T-helper 17 cell (primary cell): Measurements from ENCODE around the gene DNAJA4. TPM values are rescaled to one million over a fixed set of nuclear protein-coding genes. Genes with fewer than 3 reads are reported as not detected.
A peak's percentile ranks its signal among the peaks of the same experiment; 100 is the strongest.

Experiments used
- ATAC-seq: fragments of 150-1000 bp; cut with Tn5 transposase; 2 replicates; pipeline ENCODE4 v1.10.0; 2021; ENCODE audit warnings: mild to moderate bottlenecking, moderate library complexity
- DNase-seq, 3 donors: peaks; one replicate each; pipeline versions ENCODE4 v3.0.0 to v3.0.0-alpha.2; 2020 to 2021
- H3K9me3 ChIP-seq: one replicate; pipeline ENCODE4 v1.7.0; 2013; ENCODE audit warnings: low read length, mild to moderate bottlenecking; ENCODE audit not compliant: control insufficient read depth, poor library complexity, severe bottlenecking
- H3K27ac Mint-ChIP-seq: one replicate; pipeline ENCODE4 v1.8.0; 2022; ENCODE audit warnings: mild to moderate bottlenecking, moderate library complexity, mixed read lengths
- H3K27me3 Mint-ChIP-seq: one replicate; pipeline ENCODE4 v1.8.0; 2022; ENCODE audit warnings: mixed read lengths
- H3K36me3 Mint-ChIP-seq: one replicate; pipeline ENCODE4 v1.8.0; 2022; ENCODE audit warnings: low read depth, mixed read lengths
- H3K4me1 Mint-ChIP-seq: one replicate; pipeline ENCODE4 v1.8.0; 2022; ENCODE audit warnings: mild to moderate bottlenecking, mixed read lengths
- H3K4me3 Mint-ChIP-seq: one replicate; pipeline ENCODE4 v1.8.0; 2022; ENCODE audit warnings: mild to moderate bottlenecking, moderate library complexity, mixed read lengths
- total RNA-seq, 4 donors: library from RNA in 2 of 4; stranded (reverse) in 2 of 4; gene quantifications; one replicate each; pipeline ENCODE4 v1.2.3 and lab custom pipeline; 2022 to 2026

Gene DNAJA4
- total RNA-seq, 2 donors from 2014 or later: 28.0 to 30.3 TPM

GRCh38 chr15:78272776-78273175 lies 8.4 kb downstream of the DNAJA4 start:
- ATAC-seq: no peak
- no peak for DNase-seq
- Mint-ChIP-seq H3K27ac (no peak overlapping the region), H3K36me3 (no peaks in the 10 kb centered on the region), H3K27me3 (no peaks in the 10 kb centered on the region), H3K4me1 (peaks cover 12% of the 10 kb centered on the region), H3K4me3 (no peak overlapping the region)
- H3K9me3 ChIP-seq: no peaks in the 10 kb centered on the region

DNA sequence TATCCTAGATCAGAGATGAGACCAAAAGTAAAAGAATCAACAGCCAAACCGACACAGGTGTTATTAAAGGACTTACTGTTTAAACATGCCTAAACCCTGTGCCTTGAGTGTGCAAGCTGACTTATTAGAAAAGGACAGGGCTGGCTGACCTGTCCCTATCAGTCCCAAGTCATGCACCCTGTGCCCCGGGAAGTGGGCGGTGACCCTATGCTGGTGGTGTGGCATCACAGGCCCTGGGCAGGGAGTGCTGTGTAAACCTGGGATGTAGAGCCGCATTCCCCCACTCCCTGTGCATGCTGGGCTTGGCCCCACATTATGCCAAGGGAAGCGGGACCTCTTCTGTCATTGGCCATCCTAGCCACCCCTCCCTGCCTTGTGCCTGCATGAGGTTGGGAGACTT lies 10.6 kb downstream of the DNAJA4 start:
- Mint-ChIP-seq H3K36me3 (peaks cover 2% of the 10 kb centered on the region), H3K27ac (no peak overlapping the region), H3K4me3 (no peak overlapping the region), H3K4me1 (peaks cover 13% of the 10 kb centered on the region), H3K27me3 (no peaks in the 10 kb centered on the region)
- DNase-seq (no peak), ATAC-seq (no peak)
- H3K9me3 ChIP-seq: no peaks in the 10 kb centered on the region

DNA sequence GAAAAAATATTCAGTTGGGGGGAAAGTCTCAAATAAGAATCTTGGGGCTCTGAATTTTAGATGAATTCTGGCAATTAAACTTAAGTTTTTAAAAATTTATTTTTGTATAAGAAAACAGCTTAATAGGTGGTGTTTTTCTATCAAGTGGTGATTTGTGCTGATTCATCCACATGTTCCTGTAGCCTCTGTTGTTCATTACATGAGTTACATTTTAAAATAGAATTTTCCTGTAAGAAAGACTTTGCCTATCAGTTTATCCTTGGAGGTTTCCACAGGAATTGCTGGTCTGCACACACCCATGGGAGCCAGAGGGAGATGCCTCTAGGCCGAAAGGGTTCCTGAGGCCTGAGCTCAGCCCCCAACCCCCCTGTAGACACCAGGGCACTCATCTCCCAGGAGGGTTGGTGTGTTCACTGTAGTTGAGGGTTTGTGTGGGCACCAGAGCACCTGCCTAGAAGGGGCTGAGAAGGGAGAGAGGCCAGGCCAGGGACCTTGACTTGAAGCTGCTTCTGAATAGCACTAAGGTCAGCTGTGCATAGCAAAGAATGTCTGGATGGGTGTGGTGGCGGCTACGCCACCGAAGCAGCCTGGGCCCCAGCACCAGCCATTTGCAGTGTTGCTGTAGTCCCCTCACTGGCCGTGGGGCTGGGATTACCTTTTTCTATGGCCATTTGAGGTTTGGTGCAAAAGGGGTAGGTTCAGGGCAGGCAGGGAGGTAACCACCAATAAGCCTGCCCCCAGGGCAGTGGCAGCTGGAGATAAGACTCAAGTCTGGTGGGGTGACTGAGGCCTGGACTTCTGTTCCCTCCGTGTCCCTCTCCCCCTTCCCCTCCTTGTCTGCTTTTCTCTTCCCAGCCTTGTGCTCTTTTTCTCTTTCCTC lies 11.9 kb downstream of the DNAJA4 start:
- Mint-ChIP-seq H3K4me1 (peaks cover 11% of the 10 kb centered on the region), H3K27me3 (no peaks in the 10 kb centered on the region), H3K4me3 (no peak overlapping the region), H3K27ac (no peak overlapping the region), H3K36me3 (peaks cover 2% of the 10 kb centered on the region)
- ATAC-seq (no peak), DNase-seq (no peak)
- no peaks in the 10 kb centered on the region for H3K9me3 ChIP-seq

DNA sequence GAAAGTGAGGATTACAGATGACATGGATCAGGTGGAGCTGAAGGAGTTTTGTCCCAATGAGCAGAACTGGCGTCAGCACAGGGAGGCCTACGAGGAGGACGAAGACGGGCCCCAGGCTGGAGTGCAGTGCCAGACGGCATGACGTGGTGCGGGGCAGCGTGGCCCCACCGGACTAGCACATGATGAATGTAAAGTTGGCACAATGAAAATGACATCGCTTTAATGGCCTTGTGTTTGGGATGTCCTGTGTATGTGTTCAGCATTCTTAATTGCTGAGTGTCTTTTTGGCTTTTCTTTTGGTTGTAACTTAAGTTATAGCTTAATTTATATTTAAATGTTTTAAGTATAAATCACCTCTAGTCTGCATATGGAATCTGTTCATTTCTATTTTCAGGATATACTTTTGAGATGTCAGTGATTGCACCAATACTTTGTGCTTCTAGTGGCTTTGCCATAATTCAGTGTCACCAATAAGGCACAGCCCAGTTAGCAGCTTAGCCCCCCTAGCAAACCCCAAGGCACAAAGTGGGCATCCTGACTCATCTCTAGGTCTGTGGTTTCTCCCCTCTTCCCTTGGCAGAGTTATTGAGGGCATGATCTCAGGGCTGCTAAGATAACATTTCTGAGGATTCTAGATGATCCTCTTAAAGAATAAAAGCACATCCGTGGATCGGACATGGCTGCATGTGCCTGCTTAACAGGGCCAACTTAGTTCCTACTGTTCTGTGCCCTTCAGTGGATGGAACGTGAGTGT lies 16.1 kb downstream of the DNAJA4 start:
- H3K4me3 Mint-ChIP-seq: no peak overlapping the region
- no peaks in the 10 kb centered on the region for H3K27me3 Mint-ChIP-seq
- no peaks in the 10 kb centered on the region for H3K9me3 ChIP-seq
- peaks cover 6% of the 10 kb centered on the region for H3K4me1 Mint-ChIP-seq
- ATAC-seq (no peak), DNase-seq (no peak)
- H3K36me3 Mint-ChIP-seq: peaks cover 7% of the 10 kb centered on the region
- no peak overlapping the region for H3K27ac Mint-ChIP-seq

- Mint-ChIP-seq H3K4me1 (peaks cover 10% of the 10 kb centered on the region), H3K27ac (no peak overlapping the region), H3K4me3 (no peak overlapping the region), H3K27me3 (no peaks in the 10 kb centered on the region), H3K36me3 (peaks cover 11% of the 10 kb centered on the region)
- ATAC-seq: no peak
- H3K9me3 ChIP-seq: no peaks in the 10 kb centered on the region
- no peak for DNase-seq
Measured at GRCh38 chr15:78282324-78282723, 18.0 kb downstream of the DNAJA4 start.

- no peaks in the 10 kb centered on the region for H3K9me3 ChIP-seq
- ATAC-seq (no peak), DNase-seq (no peak)
- Mint-ChIP-seq H3K27me3 (no peaks in the 10 kb centered on the region), H3K4me1 (peaks cover 4% of the 10 kb centered on the region), H3K36me3 (peaks cover 12% of the 10 kb centered on the region), H3K27ac (no peak overlapping the region), H3K4me3 (no peak overlapping the region)
Measured at GRCh38 chr15:78284758-78285157, 20.4 kb downstream of the DNAJA4 start.

GRCh38 chr15:78290222-78290621 lies 25.9 kb downstream of the DNAJA4 start:
- no peak for DNase-seq
- H3K4me3 Mint-ChIP-seq: no peak overlapping the region
- H3K36me3 Mint-ChIP-seq: peaks cover 10% of the 10 kb centered on the region
- no peak for ATAC-seq
- H3K4me1 Mint-ChIP-seq: peaks cover 7% of the 10 kb centered on the region
- no peaks in the 10 kb centered on the region for H3K27me3 Mint-ChIP-seq
- no peaks in the 10 kb centered on the region for H3K9me3 ChIP-seq
- peak overlapping the region; percentile 34 for H3K27ac Mint-ChIP-seq

GRCh38 chr15:78291052-78291451 lies 26.7 kb downstream of the DNAJA4 start:
- H3K27me3 Mint-ChIP-seq: no peaks in the 10 kb centered on the region
- peak overlapping the region; percentile 34 for H3K27ac Mint-ChIP-seq
- no peaks in the 10 kb centered on the region for H3K9me3 ChIP-seq
- peaks cover 6% of the 10 kb centered on the region for H3K4me1 Mint-ChIP-seq
- H3K4me3 Mint-ChIP-seq: no peak overlapping the region
- no peak for DNase-seq
- peaks cover 10% of the 10 kb centered on the region for H3K36me3 Mint-ChIP-seq
- no peak for ATAC-seq

DNA sequence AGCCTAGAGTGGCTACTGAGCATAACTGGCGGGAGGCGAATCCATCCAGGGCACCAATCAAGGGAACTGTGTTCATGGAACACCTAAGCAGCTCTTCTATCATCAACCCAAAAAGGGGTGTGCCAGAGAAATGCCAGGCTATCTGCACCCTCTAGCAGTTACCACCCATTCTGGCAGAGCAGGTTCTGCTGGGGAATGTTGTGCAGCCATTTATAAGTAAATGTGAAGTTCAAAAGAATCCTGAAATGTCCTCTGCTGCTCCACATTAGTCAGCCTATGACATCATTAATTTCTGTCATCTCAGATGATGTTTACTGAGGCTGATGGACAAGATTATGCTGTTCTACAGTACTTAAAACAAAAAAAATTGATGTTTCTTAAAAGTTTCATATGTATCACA lies 27.3 kb downstream of the DNAJA4 start:
- no peak for DNase-seq
- Mint-ChIP-seq H3K36me3 (peaks cover 8% of the 10 kb centered on the region), H3K27ac (no peak overlapping the region), H3K4me1 (peaks cover 3% of the 10 kb centered on the region), H3K4me3 (no peak overlapping the region), H3K27me3 (no peaks in the 10 kb centered on the region)
- H3K9me3 ChIP-seq: no peaks in the 10 kb centered on the region
- ATAC-seq: no peak

DNA sequence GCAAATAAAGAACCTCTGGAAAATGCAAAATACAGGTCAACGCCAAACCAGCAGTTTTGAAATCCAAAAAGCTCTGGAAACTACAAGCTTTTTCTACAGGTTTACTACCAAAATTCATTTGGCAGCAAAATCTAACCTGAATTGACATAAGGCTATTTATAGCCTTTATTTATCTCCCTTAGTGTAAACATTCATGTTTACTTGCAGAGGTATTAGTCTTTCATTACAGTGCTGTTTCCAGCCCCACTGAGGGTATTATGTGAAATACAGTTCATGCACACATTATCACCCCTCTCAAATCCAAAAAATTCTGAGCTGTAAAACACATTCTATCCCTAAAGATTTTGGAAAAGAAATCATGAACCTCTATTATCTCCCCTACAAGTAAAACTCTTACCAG lies 27.9 kb downstream of the DNAJA4 start:
- H3K4me1 Mint-ChIP-seq: peaks cover 2% of the 10 kb centered on the region
- H3K27me3 Mint-ChIP-seq: no peaks in the 10 kb centered on the region
- peaks cover 7% of the 10 kb centered on the region for H3K36me3 Mint-ChIP-seq
- H3K27ac Mint-ChIP-seq: no peak overlapping the region
- H3K4me3 Mint-ChIP-seq: no peak overlapping the region
- no peak for DNase-seq
- no peak for ATAC-seq
- no peaks in the 10 kb centered on the region for H3K9me3 ChIP-seq

- peaks cover 4% of the 10 kb centered on the region for H3K27me3 Mint-ChIP-seq
- peaks cover 9% of the 10 kb centered on the region for H3K4me1 Mint-ChIP-seq
- ATAC-seq (peak; percentile 97), DNase-seq (peak; percentile 81 to 89 (median 88))
- peak within 1 kb of the TSS; percentile 96 for H3K4me3 Mint-ChIP-seq
- no peaks in the 10 kb centered on the region for H3K9me3 ChIP-seq
- H3K27ac Mint-ChIP-seq: peak within 1 kb of the TSS; percentile 96
- no peaks in the 10 kb centered on the region for H3K36me3 Mint-ChIP-seq
Measured at GRCh38 chr15:78299101-78299930, 35.0 kb downstream of the DNAJA4 start, which contains the start of gene SKIC8. TSS of gene SKIC8 (minus strand) at chr15:78299609. CDS start at chr15:78295686, 3,923 bp downstream.

GRCh38 chr15:78301326-78301725 lies 37.0 kb downstream of the DNAJA4 start:
- Mint-ChIP-seq H3K4me3 (peak overlapping the region; percentile 66), H3K36me3 (no peaks in the 10 kb centered on the region), H3K4me1 (peaks cover 9% of the 10 kb centered on the region), H3K27ac (no peak overlapping the region), H3K27me3 (peaks cover 14% of the 10 kb centered on the region)
- DNase-seq: no peak
- H3K9me3 ChIP-seq: no peaks in the 10 kb centered on the region
- ATAC-seq: no peak

GRCh38 chr15:78301828-78302227 lies 37.5 kb downstream of the DNAJA4 start:
- Mint-ChIP-seq H3K27ac (no peak overlapping the region), H3K4me3 (no peak overlapping the region), H3K36me3 (no peaks in the 10 kb centered on the region), H3K4me1 (peaks cover 9% of the 10 kb centered on the region), H3K27me3 (peaks cover 15% of the 10 kb centered on the region)
- no peak for DNase-seq
- no peaks in the 10 kb centered on the region for H3K9me3 ChIP-seq
- ATAC-seq: no peak
